DMS 273 treated with DMSO at 0.1 percent for 48 hours (cell line): ENCODE measurements around the gene PRKCQ.
"Not testable (repeated sequence)": the region's sequence is repeated elsewhere in the genome, so short reads cannot be mapped to it uniquely, and the experiment has no call there.

ENCODE experiments used
- DNase-seq: peaks from one replicate; lab custom pipeline; 2025; lab: John Stamatoyannopoulos, UW

PRKCQ gene

DNA sequence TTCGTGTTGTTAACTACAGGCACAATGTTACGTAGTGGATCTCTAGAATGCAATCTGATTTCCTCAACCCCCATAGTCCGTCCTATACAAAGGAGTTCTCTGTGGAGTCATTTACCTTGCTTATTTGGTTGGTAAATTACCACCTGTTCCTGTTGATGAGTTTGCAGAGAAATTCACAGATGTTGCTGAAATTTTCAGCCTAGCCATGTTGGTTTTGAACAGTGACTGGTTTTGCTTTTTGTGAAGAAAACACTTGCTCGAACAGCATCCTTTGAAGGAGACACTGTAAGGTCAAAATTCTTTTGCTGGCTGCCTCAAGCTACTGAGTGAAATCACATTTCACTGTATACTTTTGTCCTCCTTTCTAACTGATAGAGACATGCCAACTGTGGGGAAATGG, 15.4 kb upstream of the PRKCQ start:
- DNase-seq, result no peak

GRCh38 chr10:6593241-6593671, 13.2 kb upstream of the PRKCQ start:
- DNase-seq, result no peak

DNA sequence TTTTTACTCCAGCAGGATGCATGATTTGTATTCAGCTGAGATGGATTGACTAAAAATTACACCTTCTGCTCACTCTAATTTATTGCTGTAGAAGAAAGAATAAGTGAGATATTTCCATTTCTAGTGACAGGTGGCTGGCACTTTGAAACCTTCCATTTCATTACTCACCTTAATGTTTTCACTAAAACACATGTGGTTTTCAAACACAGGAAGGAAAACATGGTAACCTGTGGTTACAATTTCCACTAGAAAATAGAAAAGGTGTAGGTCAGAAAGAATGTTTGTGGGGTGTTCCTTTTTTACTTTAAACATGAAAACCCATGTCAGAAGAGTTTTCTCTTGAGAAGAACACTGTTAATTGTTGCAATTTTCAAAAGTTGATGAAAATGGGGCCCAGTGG, 12.0 kb upstream of the PRKCQ start:
- no peak for DNase-seq

DNA sequence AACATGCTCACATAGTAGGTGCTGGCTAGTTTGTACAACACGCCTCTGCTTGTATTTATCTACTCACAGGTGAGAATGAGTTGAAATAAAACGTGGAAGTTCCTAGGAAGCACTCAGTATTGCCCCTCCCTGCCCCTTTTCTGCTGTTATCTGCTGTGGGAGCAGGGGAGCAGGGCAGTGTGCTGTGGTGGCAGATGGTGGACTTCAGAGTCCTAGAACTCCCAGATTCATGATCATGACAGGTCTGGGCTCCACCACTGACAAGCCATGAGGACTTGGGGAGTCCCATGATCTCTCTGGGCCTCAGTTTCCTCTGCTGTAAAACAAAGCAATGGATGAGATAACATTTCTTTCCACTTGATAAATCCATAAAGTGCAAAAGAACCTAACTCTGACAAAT, 11.6 kb upstream of the PRKCQ start:
- DNase-seq, result no peak

DNA sequence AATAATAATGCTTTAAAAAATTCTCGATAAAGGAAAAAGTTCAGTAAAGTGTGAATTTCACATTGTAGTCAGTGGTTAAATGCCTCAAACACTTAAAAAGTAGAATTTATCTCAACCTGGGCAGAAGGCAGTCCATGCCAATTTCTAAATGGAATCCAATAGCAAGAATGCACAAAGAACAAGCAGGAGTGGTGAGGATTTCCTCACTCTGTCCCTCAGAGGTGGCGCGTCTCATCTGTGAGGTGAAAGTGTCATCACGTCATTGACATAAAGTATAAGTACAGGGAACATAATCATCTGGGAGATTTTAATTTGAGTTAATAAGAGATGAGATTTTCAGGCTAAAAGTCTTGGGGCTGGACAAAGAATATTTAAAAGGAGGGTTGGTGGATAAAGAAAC, 10.0 kb upstream of the PRKCQ start:
- DNase-seq, result no peak

- DNase-seq, result no peak
Observed at GRCh38 chr10:6589287-6590094, 9.4 kb upstream of the PRKCQ start.

GRCh38 chr10:6588845-6589244, 8.8 kb upstream of the PRKCQ start:
- no peak for DNase-seq

DNA sequence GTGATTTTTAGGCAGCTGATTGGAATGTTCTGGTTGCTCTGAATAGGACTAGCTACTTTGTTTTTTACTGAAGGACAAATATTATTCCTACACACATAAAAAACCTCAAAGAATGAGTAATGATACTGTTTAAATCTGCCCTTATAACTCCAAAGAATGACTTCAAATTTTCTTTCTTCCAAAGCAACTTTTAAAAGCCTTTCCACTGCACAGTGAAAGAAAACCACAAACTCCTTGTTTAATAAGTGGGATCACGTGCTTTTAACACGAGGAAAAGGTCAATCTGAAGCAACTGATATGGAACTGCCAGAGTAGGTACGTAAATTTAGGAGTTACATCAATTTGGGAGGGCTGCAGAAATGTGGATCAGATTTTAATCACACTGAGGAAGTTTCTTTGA, 8.0 kb upstream of the PRKCQ start:
- no peak for DNase-seq

DNA sequence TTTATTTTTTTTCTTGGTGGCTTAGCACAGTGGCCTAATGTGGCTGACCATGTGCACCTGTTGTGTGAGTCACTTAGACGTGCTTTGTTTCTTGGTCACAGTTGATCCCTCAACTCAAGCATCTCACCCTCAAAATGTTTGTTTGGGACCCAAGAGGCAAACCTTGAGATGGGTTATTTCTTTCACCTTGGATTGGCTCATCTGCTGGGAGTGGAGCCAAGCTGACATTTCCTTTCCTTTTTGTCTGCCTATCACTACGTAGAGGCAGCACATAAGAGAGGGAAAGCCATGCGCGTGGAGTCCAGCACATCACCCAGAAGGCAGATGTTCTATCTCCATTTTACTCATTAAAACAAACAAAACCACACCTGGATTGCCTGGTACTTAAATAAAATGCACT, 6.4 kb upstream of the PRKCQ start:
- no peak for DNase-seq

- DNase-seq, result no peak
Observed at GRCh38 chr10:6583447-6583846, 3.4 kb upstream of the PRKCQ start.

DNA sequence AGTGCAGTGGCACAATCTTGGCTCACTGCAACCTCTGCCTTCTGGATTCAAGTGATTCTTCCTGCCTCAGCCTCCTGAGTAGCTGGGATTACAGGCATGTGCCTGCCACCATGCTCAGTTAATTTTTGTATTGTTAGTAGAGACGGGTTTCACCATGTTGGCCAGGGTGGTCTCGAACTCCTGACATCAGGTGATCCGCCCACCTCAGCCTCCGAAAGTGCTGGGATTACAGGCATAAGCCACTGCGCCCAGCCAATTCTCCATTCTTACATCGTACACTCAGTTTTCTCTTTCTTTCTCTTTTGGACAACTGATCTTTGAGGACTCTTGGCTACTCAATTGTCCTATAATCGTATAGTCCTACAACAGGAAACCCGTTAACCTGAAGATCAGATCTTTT, 2.8 kb upstream of the PRKCQ start:
- DNase-seq, result not testable (repeated sequence)

- no peak for DNase-seq
Observed at GRCh38 chr10:6582298-6582697, 2.2 kb upstream of the PRKCQ start.

- DNase-seq, result no peak
Observed at GRCh38 chr10:6581778-6582228, 1.7 kb upstream of the PRKCQ start.

GRCh38 chr10:6581223-6581622, 1.1 kb upstream of the PRKCQ start:
- not testable (repeated sequence) for DNase-seq

- DNase-seq, result no peak
Observed at GRCh38 chr10:6580279-6581029, 378 bp upstream of the PRKCQ start.

- no peak for DNase-seq
Observed at GRCh38 chr10:6579183-6579903, 733 bp downstream of the PRKCQ start.

DNA sequence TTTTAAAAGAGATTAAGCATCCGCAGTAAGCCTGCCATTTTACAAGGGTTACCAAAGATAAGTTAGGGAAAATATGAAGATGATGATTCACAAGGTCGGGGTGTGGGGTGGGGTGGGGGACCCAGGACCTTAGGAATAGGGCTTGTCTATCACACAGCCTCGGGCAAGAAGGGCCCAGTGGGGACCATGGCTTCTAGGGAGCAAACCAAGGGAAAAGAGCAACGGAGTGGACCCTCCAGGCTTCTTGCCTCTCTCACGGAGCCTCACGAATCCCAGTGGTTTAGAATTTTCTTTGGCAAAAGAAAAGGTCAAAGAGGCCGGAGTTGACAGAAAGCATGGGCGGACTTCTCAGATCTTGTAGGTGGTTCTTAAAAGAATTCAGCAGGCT, 1.3 kb downstream of the PRKCQ start:
- no peak for DNase-seq

DNA sequence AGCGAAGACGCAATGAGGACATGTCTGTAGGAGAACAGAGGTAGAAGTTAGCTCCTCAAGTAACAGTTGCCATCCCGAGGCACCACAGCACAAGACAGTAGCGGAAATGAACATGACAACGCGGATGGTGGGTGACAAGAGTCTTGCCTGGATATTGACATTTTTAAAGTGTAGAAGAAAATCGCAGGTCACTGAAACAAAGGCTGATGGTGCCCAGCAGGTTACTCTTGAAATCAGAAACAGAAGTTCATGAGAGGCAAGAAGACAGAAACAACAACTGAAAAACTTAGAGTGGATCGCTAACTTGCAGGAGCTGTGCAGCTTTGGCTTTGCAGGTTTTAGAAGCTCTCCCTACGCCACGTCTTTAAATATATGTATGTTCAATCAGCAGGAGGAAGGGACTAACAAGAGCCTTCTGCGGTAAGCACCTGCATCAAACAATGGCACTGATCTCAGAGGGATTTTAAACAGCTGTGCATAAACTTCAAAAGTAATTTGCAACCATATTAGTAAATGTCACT, 1.8 kb downstream of the PRKCQ start:
- no peak for DNase-seq

DNA sequence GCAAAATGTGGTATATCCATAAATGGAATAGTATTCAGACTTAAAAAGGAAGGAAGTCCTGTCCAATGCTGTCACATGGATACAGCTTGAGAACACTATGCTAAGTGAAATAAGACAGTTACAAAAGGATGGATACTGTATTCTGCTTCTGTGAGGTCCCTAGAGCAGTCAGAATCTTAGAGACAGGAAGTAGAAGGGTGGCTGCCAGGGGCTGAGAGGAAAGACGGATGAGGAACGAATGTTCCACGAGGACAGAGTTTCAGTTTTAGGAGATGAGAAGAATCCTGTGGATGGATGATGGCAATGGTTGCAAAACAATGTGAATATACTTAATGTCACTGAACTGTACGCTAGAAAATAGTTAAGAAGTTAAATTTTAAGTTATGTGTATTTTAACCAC, 3.8 kb downstream of the PRKCQ start:
- DNase-seq, result no peak

GRCh38 chr10:6574664-6575176, 5.4 kb downstream of the PRKCQ start:
- DNase-seq, result no peak

- DNase-seq, result no peak
Observed at GRCh38 chr10:6570893-6571292, 9.2 kb downstream of the PRKCQ start.

DNA sequence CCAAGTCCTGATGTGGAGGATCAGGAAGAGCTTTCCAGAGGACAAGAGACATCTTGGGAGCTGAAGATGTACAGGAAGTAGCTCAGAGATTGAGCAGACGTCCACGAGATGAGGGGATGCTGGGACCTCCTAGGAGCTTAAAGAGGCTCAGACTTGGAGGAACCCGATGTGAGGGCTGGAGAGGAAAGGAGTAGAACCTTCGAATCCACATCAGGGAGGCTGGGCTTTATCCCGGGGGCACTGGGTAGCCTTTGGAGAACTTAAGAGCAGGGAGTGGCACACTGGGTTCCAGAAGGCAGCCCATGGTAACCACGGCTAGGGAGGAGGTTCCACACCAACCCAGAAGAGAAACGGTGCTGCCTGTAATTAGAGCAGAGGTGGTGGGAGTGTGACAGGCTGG, 10.8 kb downstream of the PRKCQ start:
- no peak for DNase-seq
